GM12865 (cell line): ENCODE results near the gene SEMA5B.

Source experiments
- DNase-seq: peaks from one replicate; pipeline ENCODE4 v3.0.0; 2010; ENCODE audit warnings: low read depth
- H3K4me3 ChIP-seq: 2 replicates; pipeline ENCODE4 v1.5.1; 2011; ENCODE audit warnings: mild to moderate bottlenecking, low read depth, low read length, control low read depth
- TF ChIP-seq, protein P1 (sequence below): IDR thresholded peaks from 2 replicates; pipeline ENCODE4 v1.5.1; 2011; ENCODE audit warnings: low read length, control low read depth, low read depth, inconsistent platforms; ENCODE audit not compliant: insufficient read depth; ENCODE audit errors: missing control alignments

SEMA5B gene

DNA sequence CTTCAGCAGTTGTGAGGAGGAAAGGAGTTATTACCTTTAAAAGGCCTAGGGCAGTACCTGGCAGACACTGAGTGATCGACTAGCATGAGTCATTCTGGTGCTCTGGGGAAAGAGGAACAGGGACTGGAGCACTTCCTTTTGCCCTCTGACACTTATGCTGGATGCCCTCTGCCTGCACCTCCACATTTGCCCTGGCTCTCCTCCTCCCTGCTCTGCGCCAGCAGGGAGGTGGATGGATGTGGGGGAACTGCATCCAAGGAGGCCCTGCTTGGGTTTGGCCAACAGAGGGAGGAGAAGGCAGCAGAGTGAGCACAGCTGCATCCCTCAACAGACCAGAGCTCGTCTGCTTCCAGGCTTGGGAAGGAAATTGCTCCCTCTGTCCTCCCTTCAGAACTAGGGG is 75.0 kb downstream of the SEMA5B start:
- DNase-seq = peak; percentile 33
- TF ChIP-seq, protein P1, sequence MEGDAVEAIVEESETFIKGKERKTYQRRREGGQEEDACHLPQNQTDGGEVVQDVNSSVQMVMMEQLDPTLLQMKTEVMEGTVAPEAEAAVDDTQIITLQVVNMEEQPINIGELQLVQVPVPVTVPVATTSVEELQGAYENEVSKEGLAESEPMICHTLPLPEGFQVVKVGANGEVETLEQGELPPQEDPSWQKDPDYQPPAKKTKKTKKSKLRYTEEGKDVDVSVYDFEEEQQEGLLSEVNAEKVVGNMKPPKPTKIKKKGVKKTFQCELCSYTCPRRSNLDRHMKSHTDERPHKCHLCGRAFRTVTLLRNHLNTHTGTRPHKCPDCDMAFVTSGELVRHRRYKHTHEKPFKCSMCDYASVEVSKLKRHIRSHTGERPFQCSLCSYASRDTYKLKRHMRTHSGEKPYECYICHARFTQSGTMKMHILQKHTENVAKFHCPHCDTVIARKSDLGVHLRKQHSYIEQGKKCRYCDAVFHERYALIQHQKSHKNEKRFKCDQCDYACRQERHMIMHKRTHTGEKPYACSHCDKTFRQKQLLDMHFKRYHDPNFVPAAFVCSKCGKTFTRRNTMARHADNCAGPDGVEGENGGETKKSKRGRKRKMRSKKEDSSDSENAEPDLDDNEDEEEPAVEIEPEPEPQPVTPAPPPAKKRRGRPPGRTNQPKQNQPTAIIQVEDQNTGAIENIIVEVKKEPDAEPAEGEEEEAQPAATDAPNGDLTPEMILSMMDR = no peak
- no peak overlapping the region for H3K4me3 ChIP-seq

DNA sequence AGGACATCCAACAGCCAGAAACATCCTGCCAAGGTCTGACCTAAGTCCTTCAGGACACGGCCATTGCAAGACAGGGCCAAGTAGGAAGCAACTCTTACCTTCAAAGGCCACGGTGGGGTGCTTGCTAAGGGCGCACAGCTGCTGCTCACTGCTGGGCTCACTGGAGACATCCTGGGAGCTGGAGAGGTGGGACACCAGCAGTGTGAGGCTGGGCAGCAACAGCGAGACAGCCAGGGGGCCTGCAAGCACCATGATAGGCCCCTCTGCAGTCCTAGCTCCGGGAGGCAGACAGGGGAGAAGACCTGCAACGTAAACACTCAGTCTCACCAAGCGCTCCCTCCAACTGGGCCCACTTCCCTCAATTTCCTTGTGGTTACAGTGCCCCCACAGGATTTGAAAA is 79.2 kb downstream of the SEMA5B start:
- DNase-seq = no peak
- TF ChIP-seq, protein P1 = no peak
- H3K4me3 ChIP-seq = no peak overlapping the region

DNA sequence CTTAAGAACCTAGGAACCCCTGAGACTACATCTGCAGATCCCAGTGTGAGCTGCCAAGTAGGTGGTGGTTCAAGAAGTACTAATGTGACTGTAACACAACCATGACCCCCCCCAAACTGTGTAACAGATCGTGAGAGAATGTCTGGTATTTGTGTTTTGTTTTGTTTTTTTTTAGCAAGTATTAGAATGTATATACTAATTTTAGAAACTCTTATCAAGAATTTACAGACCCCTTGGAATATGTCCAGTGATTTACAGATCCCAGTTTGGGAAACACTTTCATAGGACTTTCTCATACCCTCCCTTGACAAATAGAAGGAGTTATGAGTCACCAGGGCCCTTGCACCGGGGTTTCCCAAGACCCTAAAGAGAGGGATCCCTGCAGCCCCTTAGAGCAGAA is 79.8 kb downstream of the SEMA5B start:
- TF ChIP-seq, protein P1 = no peak
- H3K4me3 ChIP-seq = no peak overlapping the region
- DNase-seq = no peak

DNA sequence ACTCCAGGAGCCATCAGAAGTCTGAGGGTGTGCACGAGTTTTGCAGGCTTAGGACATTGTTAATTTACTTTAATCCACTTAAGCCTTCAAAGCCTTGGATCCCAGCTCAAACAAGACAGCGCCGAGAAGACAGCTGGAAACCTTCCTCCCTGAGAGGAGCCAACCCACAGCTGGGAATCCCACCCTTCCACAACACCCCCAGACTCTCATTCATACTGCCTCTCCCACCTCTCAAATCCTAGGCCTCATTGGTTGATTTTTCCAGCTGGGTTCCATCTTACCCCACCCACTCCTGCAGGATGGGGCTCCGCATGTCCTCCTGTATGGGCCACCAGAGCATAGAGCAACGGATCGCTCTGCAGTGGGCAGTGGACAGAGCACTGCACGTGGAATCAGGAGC is 80.4 kb downstream of the SEMA5B start:
- H3K4me3 ChIP-seq = no peak overlapping the region
- DNase-seq = no peak
- TF ChIP-seq, protein P1 = no peak

DNA sequence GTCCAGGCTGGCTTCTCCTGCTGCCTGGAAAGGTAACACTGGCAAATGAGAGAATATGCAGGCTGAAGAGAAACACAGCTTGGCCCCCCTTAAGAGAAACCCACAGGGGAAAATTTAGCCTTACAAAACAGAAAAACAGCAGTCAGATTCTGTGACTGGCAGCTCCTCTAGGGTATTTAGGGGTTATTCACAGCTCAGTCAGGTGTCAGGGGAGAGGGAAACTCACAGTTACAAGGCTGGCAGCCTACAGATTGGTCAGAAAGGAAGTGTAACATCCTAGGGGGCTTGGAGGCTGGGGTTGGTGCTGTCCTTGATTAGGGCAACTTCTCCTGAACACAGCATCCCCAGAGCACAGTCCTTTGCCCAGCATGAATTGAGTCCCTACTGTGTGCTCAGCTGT is 81.4 kb downstream of the SEMA5B start:
- H3K4me3 ChIP-seq = no peak overlapping the region
- peak; percentile 13 for DNase-seq
- TF ChIP-seq, protein P1 = no peak

DNA sequence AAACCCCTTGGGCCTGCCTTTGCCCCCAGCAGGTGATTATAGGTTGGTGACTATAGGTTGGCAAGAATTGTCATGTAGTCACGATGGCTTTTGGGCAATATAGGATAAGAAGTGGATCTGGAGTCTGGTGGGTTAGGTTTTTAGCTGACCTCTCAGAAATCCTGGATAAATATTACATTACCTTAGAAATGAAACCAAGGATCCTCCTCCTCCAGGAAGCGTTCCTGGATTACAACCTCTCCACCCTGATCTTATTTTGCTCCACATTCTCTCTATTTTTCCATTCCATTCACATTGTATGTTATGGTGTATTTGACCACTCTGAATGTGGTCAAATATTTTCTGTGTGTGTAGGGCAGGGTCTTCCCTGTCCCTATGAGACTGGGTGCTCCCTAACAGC is 82.3 kb downstream of the SEMA5B start:
- H3K4me3 ChIP-seq = no peak overlapping the region
- TF ChIP-seq, protein P1 = no peak
- DNase-seq = no peak

DNA sequence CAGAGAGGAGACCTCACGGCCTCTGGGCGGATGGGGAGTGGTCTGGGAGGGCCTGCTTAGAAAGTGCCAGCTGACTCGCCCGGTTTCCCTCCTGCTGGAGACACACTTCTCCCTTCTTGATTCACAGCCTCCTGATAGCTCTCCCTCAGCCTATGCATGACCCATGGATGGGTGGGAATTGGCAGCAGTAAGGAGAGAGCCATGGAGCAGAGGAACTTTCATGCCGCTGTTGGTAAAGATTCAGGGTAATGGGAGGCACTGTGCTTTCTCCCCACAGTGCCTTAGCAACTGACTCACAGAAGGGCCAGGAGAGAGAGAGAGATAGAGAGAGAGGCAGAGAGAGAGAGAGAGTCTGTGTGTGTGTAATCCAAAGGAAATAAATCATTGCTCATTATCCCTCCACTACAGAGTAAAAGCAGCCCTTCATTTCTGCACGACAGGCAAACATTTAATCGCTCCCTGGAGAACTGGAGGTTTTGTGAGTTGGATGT is 82.8 kb downstream of the SEMA5B start:
- DNase-seq = no peak
- TF ChIP-seq, protein P1 = no peak
- no peak overlapping the region for H3K4me3 ChIP-seq
